Measurements from ENCODE around the gene HS1BP3. TPM values are rescaled to one million over a fixed set of nuclear protein-coding genes. Genes with fewer than 3 reads are reported as not detected.

Gene HS1BP3
- total RNA-seq, 1 experiment from 2014 or later = 18.4 TPM

GRCh38 chr2:20604401-20604911 lies 46.4 kb downstream of the HS1BP3 start:
- no peak for DNase-seq (ENCODE audit: low read depth)

GRCh38 chr2:20603791-20604190 lies 47.1 kb downstream of the HS1BP3 start:
- DNase-seq (ENCODE audit: low read depth) = no peak

GRCh38 chr2:20602803-20603202 lies 48.1 kb downstream of the HS1BP3 start:
- DNase-seq (ENCODE audit: low read depth) = no peak

- DNase-seq (ENCODE audit: low read depth) = no peak
Observed at GRCh38 chr2:20600756-20601325, 50.1 kb downstream of the HS1BP3 start.

GRCh38 chr2:20599861-20600461 lies 50.9 kb downstream of the HS1BP3 start:
- no peak for DNase-seq (ENCODE audit: low read depth)

GRCh38 chr2:20599001-20599600 lies 51.8 kb downstream of the HS1BP3 start:
- no peak for DNase-seq (ENCODE audit: low read depth)

- no peak for DNase-seq (ENCODE audit: low read depth)
Observed at GRCh38 chr2:20597860-20598183, 53.1 kb downstream of the HS1BP3 start.

- DNase-seq (ENCODE audit: low read depth) = no peak
Observed at GRCh38 chr2:20596973-20597859, 53.7 kb downstream of the HS1BP3 start.

GRCh38 chr2:20596193-20596972 lies 54.5 kb downstream of the HS1BP3 start:
- DNase-seq (ENCODE audit: low read depth) = no peak

GRCh38 chr2:20595439-20596192 lies 55.3 kb downstream of the HS1BP3 start:
- DNase-seq (ENCODE audit: low read depth) = peak; percentile 94

- DNase-seq (ENCODE audit: low read depth) = no peak
Observed at GRCh38 chr2:20594957-20595356, 55.9 kb downstream of the HS1BP3 start.

GRCh38 chr2:20594048-20594750 lies 56.7 kb downstream of the HS1BP3 start:
- no peak for DNase-seq (ENCODE audit: low read depth)

GRCh38 chr2:20593072-20594034 lies 57.5 kb downstream of the HS1BP3 start:
- DNase-seq (ENCODE audit: low read depth) = peak; percentile 94

GRCh38 chr2:20592106-20593071 lies 58.5 kb downstream of the HS1BP3 start:
- DNase-seq (ENCODE audit: low read depth) = no peak

GRCh38 chr2:20590704-20591515 lies 60.0 kb downstream of the HS1BP3 start:
- no peak for DNase-seq (ENCODE audit: low read depth)

GRCh38 chr2:20589975-20590703 lies 60.8 kb downstream of the HS1BP3 start:
- peak; percentile 43 for DNase-seq (ENCODE audit: low read depth)
